Type B pancreatic cell (in vitro differentiated cells): ENCODE results near the gene POU2F2. TPM values are rescaled to one million over a fixed set of nuclear protein-coding genes. Genes with fewer than 3 reads are reported as not detected.
"Not testable (repeated sequence)": the region's sequence is repeated elsewhere in the genome, so short reads cannot be mapped to it uniquely, and the experiment has no call there.

Experiments used
- DNase-seq: peaks from one replicate; pipeline ENCODE4 v3.0.0; 2021; ENCODE audit warnings: mixed read lengths; ENCODE audit not compliant: unreplicated experiment; ENCODE audit errors: extremely low spot score
- H3K27ac Mint-ChIP-seq: 2 replicates; pipeline ENCODE4 v1.8.0; 2021; ENCODE audit warnings: mild to moderate bottlenecking, mixed read lengths
- H3K27me3 Mint-ChIP-seq: 2 replicates; pipeline ENCODE4 v1.8.0; 2021; ENCODE audit warnings: mixed read lengths
- H3K36me3 Mint-ChIP-seq: 2 replicates; pipeline ENCODE4 v1.8.0; 2021; ENCODE audit warnings: mixed read lengths
- H3K4me1 Mint-ChIP-seq: one replicate; pipeline ENCODE4 v1.8.0; 2021; ENCODE audit warnings: mixed read lengths; ENCODE audit not compliant: unreplicated experiment
- H3K4me3 Mint-ChIP-seq: 2 replicates; pipeline ENCODE4 v1.8.0; 2021; ENCODE audit warnings: mild to moderate bottlenecking, mixed read lengths
- H3K9me3 Mint-ChIP-seq: 2 replicates; pipeline ENCODE4 v1.8.0; 2021; ENCODE audit warnings: mixed read lengths
- total RNA-seq: library from RNA; stranded (reverse); gene quantifications from 2 replicates; pipeline ENCODE4 v1.2.1, GENCODE V29; 2021; ENCODE audit warnings: low replicate concordance
- TF ChIP-seq, protein P1 (sequence below): fragments of 200-600 bp; sonication (generic); conservative IDR thresholded peaks from 2 replicates; pipeline ENCODE4 v1.5.0; 2021; ENCODE audit warnings: antibody characterized with exemption, mild to moderate bottlenecking

POU2F2 gene
- total RNA-seq, 1 donor from 2014 or later: 1.7 TPM

GRCh38 chr19:42048992-42049391 is 83.3 kb downstream of the POU2F2 start:
- Mint-ChIP-seq H3K4me1 (no peaks in the 10 kb centered on the region), H3K9me3 (no peaks in the 10 kb centered on the region), H3K27me3 (no peaks in the 10 kb centered on the region), H3K27ac (no peak overlapping the region), H3K4me3 (no peak overlapping the region), H3K36me3 (no peaks in the 10 kb centered on the region)
- TF ChIP-seq, protein P1, sequence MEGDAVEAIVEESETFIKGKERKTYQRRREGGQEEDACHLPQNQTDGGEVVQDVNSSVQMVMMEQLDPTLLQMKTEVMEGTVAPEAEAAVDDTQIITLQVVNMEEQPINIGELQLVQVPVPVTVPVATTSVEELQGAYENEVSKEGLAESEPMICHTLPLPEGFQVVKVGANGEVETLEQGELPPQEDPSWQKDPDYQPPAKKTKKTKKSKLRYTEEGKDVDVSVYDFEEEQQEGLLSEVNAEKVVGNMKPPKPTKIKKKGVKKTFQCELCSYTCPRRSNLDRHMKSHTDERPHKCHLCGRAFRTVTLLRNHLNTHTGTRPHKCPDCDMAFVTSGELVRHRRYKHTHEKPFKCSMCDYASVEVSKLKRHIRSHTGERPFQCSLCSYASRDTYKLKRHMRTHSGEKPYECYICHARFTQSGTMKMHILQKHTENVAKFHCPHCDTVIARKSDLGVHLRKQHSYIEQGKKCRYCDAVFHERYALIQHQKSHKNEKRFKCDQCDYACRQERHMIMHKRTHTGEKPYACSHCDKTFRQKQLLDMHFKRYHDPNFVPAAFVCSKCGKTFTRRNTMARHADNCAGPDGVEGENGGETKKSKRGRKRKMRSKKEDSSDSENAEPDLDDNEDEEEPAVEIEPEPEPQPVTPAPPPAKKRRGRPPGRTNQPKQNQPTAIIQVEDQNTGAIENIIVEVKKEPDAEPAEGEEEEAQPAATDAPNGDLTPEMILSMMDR: no peak
- no peak for DNase-seq

- Mint-ChIP-seq H3K27me3 (no peaks in the 10 kb centered on the region), H3K27ac (no peak overlapping the region)
- no peak for DNase-seq
Observed at GRCh38 chr19:42045575-42045974, 86.7 kb downstream of the POU2F2 start.

GRCh38 chr19:42042455-42043170 is 89.6 kb downstream of the POU2F2 start:
- H3K27ac Mint-ChIP-seq: no peak overlapping the region
- DNase-seq: no peak
- TF ChIP-seq, protein P1: no peak
- no peak overlapping the region for H3K4me3 Mint-ChIP-seq
- H3K27me3 Mint-ChIP-seq: no peaks in the 10 kb centered on the region
- H3K36me3 Mint-ChIP-seq: no peaks in the 10 kb centered on the region
- no peaks in the 10 kb centered on the region for H3K9me3 Mint-ChIP-seq
- no peaks in the 10 kb centered on the region for H3K4me1 Mint-ChIP-seq

More at GRCh38 chr19:42045575-42045974, 86.7 kb downstream of the POU2F2 start:
- Mint-ChIP-seq H3K4me1 (no peaks in the 10 kb centered on the region), H3K4me3 (no peak overlapping the region), H3K9me3 (no peaks in the 10 kb centered on the region), H3K36me3 (no peaks in the 10 kb centered on the region)
- TF ChIP-seq, protein P1: no peak

- H3K27ac Mint-ChIP-seq, H3K36me3 Mint-ChIP-seq, DNase-seq, H3K4me3 Mint-ChIP-seq, H3K27me3 Mint-ChIP-seq, H3K9me3 Mint-ChIP-seq, H3K4me1 Mint-ChIP-seq: not testable (repeated sequence)
Observed at GRCh38 chr19:42040491-42040890, 91.8 kb downstream of the POU2F2 start.

DNA sequence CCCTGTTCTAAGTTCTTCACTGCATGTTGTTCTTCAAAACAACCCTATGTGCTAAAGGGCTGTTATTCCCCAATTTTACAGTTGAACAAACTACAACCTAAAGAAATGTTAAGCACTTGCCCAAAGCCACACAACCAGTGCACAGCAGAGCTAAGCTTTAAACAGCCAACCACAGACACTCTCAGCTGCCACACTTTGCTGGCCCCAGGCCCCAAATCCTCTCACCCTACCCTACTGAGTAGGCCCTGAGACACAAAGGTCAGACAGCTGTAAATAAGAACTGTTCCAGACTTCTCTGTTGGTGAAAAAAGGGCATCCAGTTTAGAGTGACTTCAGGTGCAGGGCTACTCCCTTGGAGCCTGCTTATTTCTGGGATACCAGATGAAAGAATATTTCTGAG is 92.2 kb downstream of the POU2F2 start:
- DNase-seq: no peak
- no peak overlapping the region for H3K4me3 Mint-ChIP-seq
- H3K4me1 Mint-ChIP-seq: no peaks in the 10 kb centered on the region
- H3K27ac Mint-ChIP-seq: no peak overlapping the region
- TF ChIP-seq, protein P1: no peak
- no peaks in the 10 kb centered on the region for H3K27me3 Mint-ChIP-seq
- no peaks in the 10 kb centered on the region for H3K36me3 Mint-ChIP-seq
- H3K9me3 Mint-ChIP-seq: no peaks in the 10 kb centered on the region

- Mint-ChIP-seq H3K4me1 (no peaks in the 10 kb centered on the region), H3K27ac (no peak overlapping the region), H3K27me3 (peaks cover 3% of the 10 kb centered on the region), H3K9me3 (no peaks in the 10 kb centered on the region), H3K4me3 (no peak overlapping the region), H3K36me3 (no peaks in the 10 kb centered on the region)
- no peak for DNase-seq
- TF ChIP-seq, protein P1: no peak
Observed at GRCh38 chr19:42038666-42039065, 93.6 kb downstream of the POU2F2 start.
